ENCODE results near the gene OR52N1. TPM values are rescaled to one million over a fixed set of nuclear protein-coding genes. Genes with fewer than 3 reads are reported as not detected.

Gene OR52N1
- total RNA-seq, 1 donor from 2014 or later = not detected

- no peak overlapping the region for H3K4me3 ChIP-seq
- no peaks in the 10 kb centered on the region for H3K27me3 ChIP-seq
- H3K27ac ChIP-seq = no peak overlapping the region
- intact Hi-C loops (cut with DNase I) = no loop called here
- no peaks in the 10 kb centered on the region for H3K36me3 ChIP-seq
- no peaks in the 10 kb centered on the region for H3K4me1 ChIP-seq
- TF ChIP-seq CTCF (IDR thresholded peaks at IDR 0.05) = no peak
- no peaks in the 10 kb centered on the region for H3K9me3 ChIP-seq
- DNase-seq (ENCODE audit: low spot score in 2 of 2) = no peak
These were observed 24.5 kb upstream of the OR52N1 start for GRCh38 chr11:5815534-5815933.

GRCh38 chr11:5809905-5810795, 19.1 kb upstream of the OR52N1 start:
- no peak for TF ChIP-seq CTCF (IDR thresholded peaks at IDR 0.05)
- no peaks in the 10 kb centered on the region for H3K27me3 ChIP-seq
- H3K27ac ChIP-seq = no peak overlapping the region
- no peak for DNase-seq (ENCODE audit: low spot score in 2 of 2)
- no peak overlapping the region for H3K4me3 ChIP-seq
- intact Hi-C loops (cut with DNase I) = loop anchor here (2.0 to 5.0 kb wide), 4 partner anchors 123 to 1173 kb away; partner anchors contain the start of genes OR51D1, TRIM22 and TRIM5
- no peaks in the 10 kb centered on the region for H3K9me3 ChIP-seq
- no peaks in the 10 kb centered on the region for H3K36me3 ChIP-seq
- no peaks in the 10 kb centered on the region for H3K4me1 ChIP-seq

- H3K27me3 ChIP-seq = no peaks in the 10 kb centered on the region
- TF ChIP-seq CTCF (IDR thresholded peaks at IDR 0.05) = no peak
- H3K9me3 ChIP-seq = no peaks in the 10 kb centered on the region
- H3K4me1 ChIP-seq = no peaks in the 10 kb centered on the region
- no peak overlapping the region for H3K27ac ChIP-seq
- intact Hi-C loops (cut with DNase I) = loop anchor here (2.0 to 5.0 kb wide), 4 partner anchors 122 to 1172 kb away; partner anchors contain the start of genes OR51D1, TRIM22 and TRIM5
- DNase-seq (ENCODE audit: low spot score in 2 of 2) = no peak
- no peaks in the 10 kb centered on the region for H3K36me3 ChIP-seq
- H3K4me3 ChIP-seq = peak overlapping the region; percentile 49 to 63
These were observed 18.1 kb upstream of the OR52N1 start for GRCh38 chr11:5809122-5809519.

GRCh38 chr11:5808500-5809121, 17.5 kb upstream of the OR52N1 start, which contains the start of gene OR52N2:
Gene OR52N2, plus strand, starts transcription at chr11:5808924. Its CDS starts 11,412 bp downstream, at chr11:5820336.
- TF ChIP-seq CTCF (IDR thresholded peaks at IDR 0.05) = peak; percentile 71 to 86 (median 72)
- Histone ChIP-seq H3K27ac (no peak within 1 kb of the TSS), H3K36me3 (no peaks in the 10 kb centered on the region), H3K27me3 (no peaks in the 10 kb centered on the region), H3K4me1 (no peaks in the 10 kb centered on the region), H3K9me3 (no peaks in the 10 kb centered on the region), H3K4me3 (peak within 1 kb of the TSS; percentile 49 to 63)
- intact Hi-C loops (cut with DNase I) = loop anchor here (1.0 to 5.0 kb wide), 5 partner anchors 121 to 1171 kb away; partner anchors contain the start of genes OR51D1, TRIM22 and TRIM5
- peak in 1 of 2 donors; percentile 79 for DNase-seq (ENCODE audit: low spot score in 2 of 2)

GRCh38 chr11:5807580-5807979, 16.5 kb upstream of the OR52N1 start:
- H3K36me3 ChIP-seq = no peaks in the 10 kb centered on the region
- H3K27me3 ChIP-seq = no peaks in the 10 kb centered on the region
- DNase-seq (ENCODE audit: low spot score in 2 of 2) = no peak
- H3K4me3 ChIP-seq = no peak overlapping the region
- intact Hi-C loops (cut with DNase I) = loop anchor here (5.0 kb wide), 2 partner anchors 120 to 1170 kb away; partner anchors contain the start of genes OR51D1, TRIM22 and TRIM5
- H3K9me3 ChIP-seq = no peaks in the 10 kb centered on the region
- no peaks in the 10 kb centered on the region for H3K4me1 ChIP-seq
- no peak for TF ChIP-seq CTCF (IDR thresholded peaks at IDR 0.05)
- no peak overlapping the region for H3K27ac ChIP-seq
